Ascending aorta (tissue), 2 donors: ENCODE data around the gene CDKL5. TPM values are rescaled to one million over a fixed set of nuclear protein-coding genes. Genes with fewer than 3 reads are reported as not detected.
"Not testable (repeated sequence)": the region's sequence is repeated elsewhere in the genome, so short reads cannot be mapped to it uniquely, and the experiment has no call there.

Experiments
- DNase-seq, 2 donors: peaks; one replicate each; pipeline ENCODE4 v3.0.0-alpha.2; 2019; ENCODE audit warnings: low spot score in 2 of 2
- H3K27ac ChIP-seq, 2 donors: fragments of 200-600 bp; sonication (generic); one replicate each; pipeline ENCODE4 v1.5.1; 2016 to 2017; ENCODE audit warnings: mild to moderate bottlenecking in 1 of 2
- H3K27me3 ChIP-seq: fragments of 200-600 bp; sonication (generic); one replicate; pipeline ENCODE4 v1.5.1; 2017
- H3K36me3 ChIP-seq, 2 donors: fragments of 200-600 bp; sonication (generic); one replicate each; pipeline ENCODE4 v1.5.1; 2016
- H3K4me1 ChIP-seq, 2 donors: fragments of 200-600 bp; sonication (generic); one replicate each; pipeline ENCODE4 v1.5.1; 2016 to 2017; ENCODE audit warnings: mild to moderate bottlenecking in 1 of 2
- H3K4me3 ChIP-seq, 2 donors: fragments of 200-600 bp; sonication (generic); one replicate each; pipeline ENCODE4 v1.5.1; 2016 to 2017; ENCODE audit warnings: mild to moderate bottlenecking in 1 of 2
- H3K9me3 ChIP-seq, 2 donors: fragments of 200-600 bp; sonication (generic); one replicate each; pipeline ENCODE4 v1.5.1; 2016
- CTCF ChIP-seq, 3 experiments: fragments of 200-600 bp in 2 of 3; fragments of 450-650 bp in 1 of 3; sonication (generic) in 2 of 3; IDR thresholded peaks; one replicate each; pipeline ENCODE4 v1.5.1; 2016 to 2019; ENCODE audit warnings: antibody characterized with exemption in 3 of 3, mild to moderate bottlenecking in 1 of 3, moderate library complexity in 1 of 3
- intact Hi-C: fragments of 100-400 bp; cut with DNase I; formaldehyde crosslinking; loops from one replicate; pipeline ENCODE4 v1.15.1; 2023
- total RNA-seq: library from RNA; depleted of rRNA; stranded (reverse); fragments of >200 nt; gene quantifications from one replicate; pipeline ENCODE4 v1.1.0, GENCODE V29; 2016

The CDKL5 gene
- total RNA-seq, 1 donor from 2014 or later, result 18.6 TPM

GRCh38 chrX:18574591-18574990, 149.2 kb downstream of the CDKL5 start:
- no peak for DNase-seq
- Histone ChIP-seq H3K9me3 (no peaks in the 10 kb centered on the region), H3K4me3 (no peak overlapping the region), H3K36me3 (no peaks in the 10 kb centered on the region), H3K27ac (no peak overlapping the region), H3K4me1 (no peaks in the 10 kb centered on the region), H3K27me3 (no peaks in the 10 kb centered on the region)
- TF ChIP-seq CTCF (IDR thresholded peaks at IDR 0.05), result no peak
- intact Hi-C loops, result no loop called here

- DNase-seq, result no peak
- intact Hi-C loops, result no loop called here
- Histone ChIP-seq H3K36me3 (no peaks in the 10 kb centered on the region), H3K9me3 (no peaks in the 10 kb centered on the region), H3K4me3 (no peak overlapping the region), H3K4me1 (no peaks in the 10 kb centered on the region), H3K27me3 (no peaks in the 10 kb centered on the region), H3K27ac (no peak overlapping the region)
- no peak for TF ChIP-seq CTCF (IDR thresholded peaks at IDR 0.05)
Observed at GRCh38 chrX:18575744-18576143, 150.3 kb downstream of the CDKL5 start.

GRCh38 chrX:18577400-18577799, 152.0 kb downstream of the CDKL5 start:
- no peak for TF ChIP-seq CTCF (IDR thresholded peaks at IDR 0.05)
- Histone ChIP-seq H3K27me3 (no peaks in the 10 kb centered on the region), H3K4me1 (no peaks in the 10 kb centered on the region), H3K9me3 (no peaks in the 10 kb centered on the region), H3K4me3 (no peak overlapping the region), H3K27ac (no peak overlapping the region), H3K36me3 (no peaks in the 10 kb centered on the region)
- DNase-seq, result no peak
- intact Hi-C loops, result no loop called here

GRCh38 chrX:18578546-18578945, 153.1 kb downstream of the CDKL5 start:
- intact Hi-C loops, result no loop called here
- no peak for DNase-seq
- Histone ChIP-seq H3K4me1 (no peaks in the 10 kb centered on the region), H3K27ac (no peak overlapping the region), H3K27me3 (no peaks in the 10 kb centered on the region), H3K36me3 (no peaks in the 10 kb centered on the region), H3K9me3 (no peaks in the 10 kb centered on the region), H3K4me3 (no peak overlapping the region)
- no peak for TF ChIP-seq CTCF (IDR thresholded peaks at IDR 0.05)

- no peak for DNase-seq
- H3K4me1 ChIP-seq, result no peaks in the 10 kb centered on the region
- H3K27ac ChIP-seq, result no peak overlapping the region
- intact Hi-C loops, result no loop called here
- no peaks in the 10 kb centered on the region for H3K36me3 ChIP-seq
- no peak overlapping the region for H3K4me3 ChIP-seq
- no peaks in the 10 kb centered on the region for H3K27me3 ChIP-seq
- H3K9me3 ChIP-seq, result no peaks in the 10 kb centered on the region
- no peak for TF ChIP-seq CTCF (IDR thresholded peaks at IDR 0.05)
Observed at GRCh38 chrX:18579495-18579894, 154.1 kb downstream of the CDKL5 start.

- H3K4me3 ChIP-seq, result no peak overlapping the region
- H3K27ac ChIP-seq, result no peak overlapping the region
- TF ChIP-seq CTCF (IDR thresholded peaks at IDR 0.05), result no peak
- no peaks in the 10 kb centered on the region for H3K4me1 ChIP-seq
- no peak for DNase-seq
- no peaks in the 10 kb centered on the region for H3K27me3 ChIP-seq
- intact Hi-C loops, result no loop called here
- H3K36me3 ChIP-seq, result no peaks in the 10 kb centered on the region
- H3K9me3 ChIP-seq, result no peaks in the 10 kb centered on the region
Observed at GRCh38 chrX:18582910-18583493, 157.6 kb downstream of the CDKL5 start.

- H3K4me1 ChIP-seq, H3K9me3 ChIP-seq, DNase-seq, H3K27me3 ChIP-seq, H3K4me3 ChIP-seq, intact Hi-C loops, H3K36me3 ChIP-seq, H3K27ac ChIP-seq: not testable (repeated sequence)
Observed at GRCh38 chrX:18589292-18589691, 163.9 kb downstream of the CDKL5 start.
